ENCODE measurements around the gene C8A. TPM values are rescaled to one million over a fixed set of nuclear protein-coding genes. Genes with fewer than 3 reads are reported as not detected.

C8A gene
- total RNA-seq, 1 donor, result not detected

DNA sequence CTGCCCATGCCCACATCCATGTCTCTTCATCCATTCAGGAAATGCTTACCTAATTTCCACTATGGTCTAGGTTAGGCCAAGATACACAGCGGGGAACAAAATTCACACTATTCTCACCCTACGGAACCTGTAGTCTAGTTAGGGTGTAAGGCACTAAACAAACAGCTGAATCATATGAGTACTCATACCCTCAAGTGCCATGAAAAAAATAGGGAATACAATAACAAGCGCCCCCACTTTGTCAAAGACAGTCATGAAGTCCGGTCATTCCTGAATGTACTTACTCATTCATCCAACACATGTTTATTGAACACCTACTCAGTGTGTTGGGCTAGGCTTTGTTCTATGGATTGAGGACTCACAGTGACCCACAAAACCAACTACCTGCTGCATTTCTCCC lies 29.2 kb upstream of the C8A start:
- DNase-seq (ENCODE audit: low read depth), result no peak
- no peak for TF ChIP-seq CTCF (IDR thresholded peaks at IDR 0.05; ENCODE audit: insufficient read depth, low read length)
- H3K4me3 ChIP-seq (ENCODE audit: low read depth, low read length), result no peak overlapping the region

DNA sequence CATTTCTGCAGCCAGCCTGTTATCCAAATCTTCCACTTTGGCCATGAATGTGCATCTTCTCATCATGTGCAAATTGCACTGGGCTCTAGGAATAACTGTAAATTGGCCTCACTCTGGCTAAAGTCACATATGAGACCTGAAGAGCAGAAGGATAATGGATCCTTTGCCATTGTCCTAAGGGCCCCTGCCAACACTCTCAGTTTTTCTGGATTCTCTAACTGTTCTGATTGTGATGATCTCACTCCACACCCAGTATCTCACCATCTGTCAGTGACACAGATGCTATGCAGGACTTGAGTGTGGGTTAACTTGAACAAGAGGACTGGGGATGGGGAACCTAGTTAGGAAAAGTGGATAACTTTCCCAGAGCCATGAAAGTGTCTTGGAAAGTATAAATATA lies 26.9 kb upstream of the C8A start:
- no peak for TF ChIP-seq CTCF (IDR thresholded peaks at IDR 0.05; ENCODE audit: insufficient read depth, low read length)
- no peak for DNase-seq (ENCODE audit: low read depth)
- H3K4me3 ChIP-seq (ENCODE audit: low read depth, low read length), result no peak overlapping the region

DNA sequence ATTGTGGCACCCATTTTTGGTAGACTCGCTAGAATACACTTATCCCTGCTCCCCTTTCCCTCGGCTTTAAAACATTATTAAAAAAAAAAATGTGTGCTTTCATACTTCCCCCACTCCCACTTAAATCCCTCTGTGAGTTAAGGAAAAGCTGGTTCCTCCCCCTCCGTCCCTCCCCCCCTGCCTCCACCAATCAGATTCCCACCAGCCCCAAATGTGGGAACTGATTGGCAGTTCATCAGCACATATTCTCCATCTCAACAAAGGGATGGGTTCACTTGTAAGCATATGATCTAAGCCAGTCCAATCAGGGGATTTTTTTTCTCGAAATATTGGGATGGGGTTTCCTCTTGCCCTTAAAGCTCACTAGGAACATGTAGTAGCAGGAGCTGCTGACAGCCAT lies 24.5 kb upstream of the C8A start:
- H3K4me3 ChIP-seq (ENCODE audit: low read depth, low read length), result no peak overlapping the region
- TF ChIP-seq CTCF (IDR thresholded peaks at IDR 0.05; ENCODE audit: insufficient read depth, low read length), result no peak
- DNase-seq (ENCODE audit: low read depth), result no peak

DNA sequence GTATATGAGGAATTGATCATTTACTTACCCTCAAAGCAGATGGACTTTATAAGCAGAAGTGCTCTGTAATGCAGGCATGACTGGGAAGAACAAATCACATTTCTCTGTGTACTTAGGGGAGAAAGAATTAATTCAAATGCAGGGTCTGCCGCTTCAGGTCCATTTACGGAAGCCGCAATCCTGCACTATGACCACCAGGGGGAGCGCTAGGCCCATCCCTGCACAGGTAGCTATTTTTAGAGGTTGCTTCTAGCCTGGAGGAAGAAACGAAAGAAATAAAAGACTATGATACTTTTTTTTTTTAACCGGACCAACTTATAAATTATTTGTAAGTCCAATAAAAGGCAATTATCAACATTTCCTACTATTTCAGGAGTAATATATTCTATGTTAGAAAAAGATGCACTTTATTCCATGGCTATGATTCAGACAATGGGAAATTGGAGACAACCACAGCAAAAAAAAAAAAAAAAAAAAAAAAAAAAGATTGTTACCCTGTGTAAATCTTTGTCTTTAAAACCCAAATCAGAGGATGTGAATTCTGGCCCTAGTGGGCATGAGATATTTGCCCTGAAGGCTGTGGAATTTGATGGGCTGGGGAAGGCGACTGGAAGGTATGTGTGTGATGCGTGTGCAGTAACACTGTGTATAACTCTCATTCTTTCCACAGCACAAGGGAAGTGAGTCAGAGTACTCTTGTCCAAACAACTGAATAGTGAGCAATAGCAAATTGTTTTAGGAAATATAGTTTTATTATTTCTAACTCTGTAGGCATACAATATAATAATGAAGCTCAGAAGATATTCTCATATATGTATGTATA lies 22.5 kb upstream of the C8A start:
- peak; percentile 91 for TF ChIP-seq CTCF (IDR thresholded peaks at IDR 0.05; ENCODE audit: insufficient read depth, low read length)
- H3K4me3 ChIP-seq (ENCODE audit: low read depth, low read length), result no peak overlapping the region
- DNase-seq (ENCODE audit: low read depth), result peak; percentile 97

- peak; percentile 12 for DNase-seq (ENCODE audit: low read depth)
- TF ChIP-seq CTCF (IDR thresholded peaks at IDR 0.05; ENCODE audit: insufficient read depth, low read length), result no peak
- H3K4me3 ChIP-seq (ENCODE audit: low read depth, low read length), result no peak overlapping the region
Measured at GRCh38 chr1:56833088-56833487, 21.5 kb upstream of the C8A start.

DNA sequence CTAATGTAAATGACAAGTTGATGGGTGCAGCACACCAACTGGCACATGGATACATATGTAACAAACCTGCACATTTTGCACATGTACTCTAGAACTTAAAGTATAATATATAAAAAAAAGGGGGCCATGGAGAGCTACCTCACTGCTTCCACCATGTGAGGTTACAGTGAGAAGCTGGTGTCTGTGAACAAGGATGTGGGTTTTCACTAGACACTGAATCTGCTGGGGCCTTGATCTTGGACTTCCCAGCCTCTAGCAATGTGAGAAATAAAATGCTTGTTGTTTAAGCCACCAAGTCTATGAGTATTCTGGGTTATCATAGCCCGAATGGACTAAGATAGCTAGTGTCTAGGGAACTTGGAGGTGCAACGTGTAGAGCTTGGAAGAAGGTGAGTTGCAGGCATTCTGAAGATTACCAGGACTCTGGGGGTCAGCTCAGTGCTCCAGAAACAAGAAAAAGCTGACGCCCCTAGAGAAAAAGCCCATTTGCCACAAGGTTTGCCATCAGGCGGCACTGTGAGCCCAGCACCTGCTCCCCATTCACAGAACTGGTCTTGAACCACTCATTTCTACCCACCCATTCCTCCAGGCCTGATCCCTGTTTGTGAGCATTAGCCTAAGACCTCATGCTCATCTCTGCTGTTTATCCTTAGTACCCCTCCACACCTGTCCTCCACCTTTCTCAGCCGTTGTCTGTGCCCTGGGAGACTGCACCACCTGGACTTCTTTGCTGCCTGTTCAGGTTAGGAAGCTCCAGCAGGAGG lies 20.3 kb upstream of the C8A start:
- no peak for DNase-seq (ENCODE audit: low read depth)
- H3K4me3 ChIP-seq (ENCODE audit: low read depth, low read length), result no peak overlapping the region
- TF ChIP-seq CTCF (IDR thresholded peaks at IDR 0.05; ENCODE audit: insufficient read depth, low read length), result no peak
